ENCODE results near the gene CAPN13. TPM values are rescaled to one million over a fixed set of nuclear protein-coding genes. Genes with fewer than 3 reads are reported as not detected.

The CAPN13 gene
- total RNA-seq, 1 donor = not detected

DNA sequence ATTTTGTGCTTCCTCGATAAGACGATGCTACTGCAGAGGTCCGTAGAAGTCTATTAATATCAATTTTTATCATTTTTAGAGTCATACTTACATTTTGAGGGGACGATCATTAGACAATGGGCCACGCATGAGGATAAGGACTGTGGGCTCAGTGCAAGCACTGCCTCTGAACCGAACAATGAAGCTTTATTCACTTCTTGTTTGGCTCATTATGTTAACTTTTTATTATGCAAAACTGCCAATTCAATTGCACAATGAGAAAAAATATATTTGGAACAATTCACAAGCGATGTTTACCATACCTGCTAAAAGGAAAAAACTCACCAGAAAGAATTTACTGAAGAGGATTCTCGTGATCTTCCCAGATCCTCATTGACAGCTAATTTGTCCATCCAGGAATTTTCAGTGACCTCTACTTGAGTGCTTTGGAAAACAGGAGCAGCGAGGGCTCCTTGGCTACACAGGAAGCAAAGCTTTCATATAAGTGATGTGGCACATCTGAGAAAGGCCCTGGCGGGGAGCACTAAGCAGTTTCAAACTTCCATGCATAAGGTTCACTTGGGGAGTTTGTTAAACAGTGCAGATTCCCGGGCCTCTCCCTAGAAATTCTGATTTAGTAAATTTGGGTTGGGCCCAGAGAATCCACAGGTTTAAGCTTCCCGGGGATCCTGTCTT lies 13.3 kb upstream of the CAPN13 start:
- DNase-seq (ENCODE audit: insufficient read length, low spot score, missing footprints) = no peak
- Histone ChIP-seq H3K4me1 (ENCODE audit: insufficient read depth, low read length) (no peaks in the 10 kb centered on the region), H3K79me2 (ENCODE audit: insufficient read depth, low read length) (no peaks in the 10 kb centered on the region), H3K36me3 (ENCODE audit: insufficient read depth, low read length) (no peaks in the 10 kb centered on the region), H3K4me3 (ENCODE audit: insufficient read depth, low read length) (no peak overlapping the region), H2AFZ (ENCODE audit: low read length) (no peak overlapping the region), H3K27me3 (ENCODE audit: insufficient read depth, low read length) (no peaks in the 10 kb centered on the region), H3K9me3 (ENCODE audit: low read depth, low read length) (no peaks in the 10 kb centered on the region), H3K4me2 (ENCODE audit: insufficient read depth, low read length) (no peak overlapping the region), H3K27ac (ENCODE audit: low read depth, low read length) (no peak overlapping the region), H4K20me1 (ENCODE audit: insufficient read depth, low read length) (no peaks in the 10 kb centered on the region)
- TF ChIP-seq, protein P1, sequence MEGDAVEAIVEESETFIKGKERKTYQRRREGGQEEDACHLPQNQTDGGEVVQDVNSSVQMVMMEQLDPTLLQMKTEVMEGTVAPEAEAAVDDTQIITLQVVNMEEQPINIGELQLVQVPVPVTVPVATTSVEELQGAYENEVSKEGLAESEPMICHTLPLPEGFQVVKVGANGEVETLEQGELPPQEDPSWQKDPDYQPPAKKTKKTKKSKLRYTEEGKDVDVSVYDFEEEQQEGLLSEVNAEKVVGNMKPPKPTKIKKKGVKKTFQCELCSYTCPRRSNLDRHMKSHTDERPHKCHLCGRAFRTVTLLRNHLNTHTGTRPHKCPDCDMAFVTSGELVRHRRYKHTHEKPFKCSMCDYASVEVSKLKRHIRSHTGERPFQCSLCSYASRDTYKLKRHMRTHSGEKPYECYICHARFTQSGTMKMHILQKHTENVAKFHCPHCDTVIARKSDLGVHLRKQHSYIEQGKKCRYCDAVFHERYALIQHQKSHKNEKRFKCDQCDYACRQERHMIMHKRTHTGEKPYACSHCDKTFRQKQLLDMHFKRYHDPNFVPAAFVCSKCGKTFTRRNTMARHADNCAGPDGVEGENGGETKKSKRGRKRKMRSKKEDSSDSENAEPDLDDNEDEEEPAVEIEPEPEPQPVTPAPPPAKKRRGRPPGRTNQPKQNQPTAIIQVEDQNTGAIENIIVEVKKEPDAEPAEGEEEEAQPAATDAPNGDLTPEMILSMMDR (IDR thresholded peaks at IDR 0.05; ENCODE audit: extremely low read depth, low read depth, low read length) = no peak

DNA sequence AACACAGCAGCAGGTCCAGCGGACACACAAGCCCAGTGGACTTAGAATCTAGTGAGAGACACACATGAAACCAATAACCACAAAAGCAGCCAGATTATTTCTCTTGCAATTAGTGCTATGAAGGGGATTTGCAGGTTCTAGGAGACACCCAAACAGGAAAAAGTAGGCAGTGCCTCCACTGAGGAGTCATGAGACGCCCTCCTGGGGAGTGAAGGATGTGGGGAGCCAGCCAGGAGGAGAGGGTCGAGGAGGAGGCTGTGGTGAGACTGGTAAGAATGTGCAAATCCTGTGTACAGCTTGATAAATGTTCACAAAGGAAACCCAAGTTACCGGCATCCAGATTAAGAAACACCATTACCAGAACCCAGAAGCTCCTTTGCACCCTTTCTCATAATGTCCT lies 2.7 kb upstream of the CAPN13 start:
- Histone ChIP-seq H3K4me3 (ENCODE audit: insufficient read depth, low read length) (no peak overlapping the region), H3K4me1 (ENCODE audit: insufficient read depth, low read length) (no peaks in the 10 kb centered on the region), H3K9me3 (ENCODE audit: low read depth, low read length) (no peaks in the 10 kb centered on the region), H3K4me2 (ENCODE audit: insufficient read depth, low read length) (no peak overlapping the region), H3K27me3 (ENCODE audit: insufficient read depth, low read length) (no peaks in the 10 kb centered on the region), H4K20me1 (ENCODE audit: insufficient read depth, low read length) (no peaks in the 10 kb centered on the region), H2AFZ (ENCODE audit: low read length) (no peak overlapping the region), H3K79me2 (ENCODE audit: insufficient read depth, low read length) (no peaks in the 10 kb centered on the region), H3K36me3 (ENCODE audit: insufficient read depth, low read length) (no peaks in the 10 kb centered on the region), H3K27ac (ENCODE audit: low read depth, low read length) (no peak overlapping the region)
- TF ChIP-seq, protein P1 (IDR thresholded peaks at IDR 0.05; ENCODE audit: extremely low read depth, low read depth, low read length) = no peak
- no peak for DNase-seq (ENCODE audit: insufficient read length, low spot score, missing footprints)

DNA sequence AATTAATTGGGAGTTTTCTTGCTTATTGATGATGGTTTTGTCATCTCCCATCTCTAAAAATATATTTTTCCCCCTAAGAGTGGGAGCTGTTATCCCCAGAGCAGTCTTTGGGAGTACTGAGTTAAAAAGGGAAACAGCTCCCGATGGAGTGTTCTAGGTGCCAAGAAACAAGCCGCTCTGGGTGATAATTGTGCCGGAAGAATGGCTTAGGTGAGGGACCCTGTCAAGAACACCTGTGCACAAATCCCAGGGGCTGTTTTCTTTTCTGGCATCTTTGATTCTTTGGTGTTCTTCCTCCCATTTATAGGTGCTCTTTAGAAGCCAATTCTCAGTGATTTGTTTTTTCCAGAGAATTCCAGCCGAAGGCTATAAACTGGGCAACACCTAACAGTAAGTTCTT lies 1.4 kb upstream of the CAPN13 start:
- TF ChIP-seq, protein P1 (IDR thresholded peaks at IDR 0.05; ENCODE audit: extremely low read depth, low read depth, low read length) = no peak
- H3K79me2 ChIP-seq (ENCODE audit: insufficient read depth, low read length) = no peaks in the 10 kb centered on the region
- H3K27me3 ChIP-seq (ENCODE audit: insufficient read depth, low read length) = no peaks in the 10 kb centered on the region
- H3K4me3 ChIP-seq (ENCODE audit: insufficient read depth, low read length) = no peak overlapping the region
- no peak overlapping the region for H3K27ac ChIP-seq (ENCODE audit: low read depth, low read length)
- DNase-seq (ENCODE audit: insufficient read length, low spot score, missing footprints) = no peak
- no peaks in the 10 kb centered on the region for H3K4me1 ChIP-seq (ENCODE audit: insufficient read depth, low read length)
- H4K20me1 ChIP-seq (ENCODE audit: insufficient read depth, low read length) = no peaks in the 10 kb centered on the region
- no peak overlapping the region for H2AFZ ChIP-seq (ENCODE audit: low read length)
- H3K4me2 ChIP-seq (ENCODE audit: insufficient read depth, low read length) = no peak overlapping the region
- no peaks in the 10 kb centered on the region for H3K36me3 ChIP-seq (ENCODE audit: insufficient read depth, low read length)
- H3K9me3 ChIP-seq (ENCODE audit: low read depth, low read length) = no peaks in the 10 kb centered on the region

DNA sequence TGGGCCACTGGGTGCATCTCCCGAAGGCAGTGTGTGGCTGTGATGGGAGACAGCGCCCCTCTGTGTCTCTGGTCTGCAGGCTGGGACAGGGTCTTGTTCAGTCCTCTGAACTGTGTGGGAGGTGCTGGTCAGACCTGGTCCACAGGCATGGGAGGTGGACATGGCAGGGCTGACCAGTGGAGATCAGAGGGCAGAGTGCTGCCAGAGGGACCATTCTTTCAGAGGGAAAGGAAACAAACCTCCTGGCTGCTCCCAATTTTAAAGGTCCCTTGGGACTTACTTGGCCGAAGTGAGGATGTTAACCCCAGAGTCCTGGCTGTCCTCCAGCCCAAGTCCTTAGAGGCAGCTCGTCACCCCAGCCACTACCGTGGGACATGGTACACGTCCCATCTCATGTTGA lies 4.0 kb downstream of the CAPN13 start:
- H3K27me3 ChIP-seq (ENCODE audit: insufficient read depth, low read length) = no peaks in the 10 kb centered on the region
- H3K4me2 ChIP-seq (ENCODE audit: insufficient read depth, low read length) = no peak overlapping the region
- no peak overlapping the region for H3K27ac ChIP-seq (ENCODE audit: low read depth, low read length)
- no peak overlapping the region for H2AFZ ChIP-seq (ENCODE audit: low read length)
- H3K9me3 ChIP-seq (ENCODE audit: low read depth, low read length) = no peaks in the 10 kb centered on the region
- no peaks in the 10 kb centered on the region for H4K20me1 ChIP-seq (ENCODE audit: insufficient read depth, low read length)
- DNase-seq (ENCODE audit: insufficient read length, low spot score, missing footprints) = peak; percentile 25
- H3K4me3 ChIP-seq (ENCODE audit: insufficient read depth, low read length) = no peak overlapping the region
- H3K4me1 ChIP-seq (ENCODE audit: insufficient read depth, low read length) = no peaks in the 10 kb centered on the region
- no peaks in the 10 kb centered on the region for H3K36me3 ChIP-seq (ENCODE audit: insufficient read depth, low read length)
- TF ChIP-seq, protein P1 (IDR thresholded peaks at IDR 0.05; ENCODE audit: extremely low read depth, low read depth, low read length) = no peak
- no peaks in the 10 kb centered on the region for H3K79me2 ChIP-seq (ENCODE audit: insufficient read depth, low read length)

All from osteoblast (primary cell).